Activated naive CD8-positive, alpha-beta T cell treated with anti-CD3 and anti-CD28 coated beads, Interleukin-2, amount 10 ng/mL, durations not matched to agents 7 days and 5 days (primary cell): ENCODE data around the gene MEF2D. TPM values are rescaled to one million over a fixed set of nuclear protein-coding genes. Genes with fewer than 3 reads are reported as not detected.

ENCODE experiments used
- ATAC-seq: fragments of 150-1000 bp; cut with Tn5 transposase; one replicate; pipeline ENCODE4 v1.10.0; 2021; ENCODE audit warnings: low read depth, moderate library complexity
- POLR2A ChIA-PET: fragments of 350-600 bp; sonication (Branson Sonifier 250); formaldehyde crosslinking; loops from one replicate; lab custom pipeline; 2021; ENCODE audit warnings: antibody characterized with exemption; lab: Charles Lee
- DNase-seq: peaks from one replicate; pipeline ENCODE4 v3.0.0; 2021
- H3K27ac Mint-ChIP-seq: one replicate; pipeline ENCODE4 v1.8.0; 2022; ENCODE audit warnings: mild to moderate bottlenecking, mixed read lengths
- H3K27me3 Mint-ChIP-seq: one replicate; pipeline ENCODE4 v1.8.0; 2022; ENCODE audit warnings: mild to moderate bottlenecking, moderate library complexity, mixed read lengths
- H3K36me3 Mint-ChIP-seq: one replicate; pipeline ENCODE4 v1.8.0; 2021; ENCODE audit warnings: mild to moderate bottlenecking, mixed read lengths
- H3K4me1 Mint-ChIP-seq: one replicate; pipeline ENCODE4 v1.8.0; 2021; ENCODE audit warnings: mixed read lengths
- H3K4me3 Mint-ChIP-seq: one replicate; pipeline ENCODE4 v1.8.0; 2022; ENCODE audit warnings: mild to moderate bottlenecking, moderate library complexity, mixed read lengths
- H3K9me3 Mint-ChIP-seq: one replicate; pipeline ENCODE4 v1.8.0; 2021; ENCODE audit warnings: mixed read lengths
- total RNA-seq, 2 experiments: library from RNA; stranded (reverse); gene quantifications; one replicate each; pipeline ENCODE4 v1.2.3, GENCODE V29; 2021

MEF2D gene
- total RNA-seq, 2 experiments from 2014 or later: 52.4 to 54.4 TPM

- peaks cover 28% of the 10 kb centered on the region for H3K4me1 Mint-ChIP-seq
- POLR2A ChIA-PET: no interaction called here
- H3K27ac Mint-ChIP-seq: peak overlapping the region; percentile 59
- peak overlapping the region; percentile 65 for H3K4me3 Mint-ChIP-seq
- no peaks in the 10 kb centered on the region for H3K9me3 Mint-ChIP-seq
- no peak for DNase-seq
- no peaks in the 10 kb centered on the region for H3K36me3 Mint-ChIP-seq
- no peak for ATAC-seq
- peaks cover 91% of the 10 kb centered on the region for H3K27me3 Mint-ChIP-seq
Measured at GRCh38 chr1:156434989-156435544, 65.5 kb downstream of the MEF2D start.

DNA sequence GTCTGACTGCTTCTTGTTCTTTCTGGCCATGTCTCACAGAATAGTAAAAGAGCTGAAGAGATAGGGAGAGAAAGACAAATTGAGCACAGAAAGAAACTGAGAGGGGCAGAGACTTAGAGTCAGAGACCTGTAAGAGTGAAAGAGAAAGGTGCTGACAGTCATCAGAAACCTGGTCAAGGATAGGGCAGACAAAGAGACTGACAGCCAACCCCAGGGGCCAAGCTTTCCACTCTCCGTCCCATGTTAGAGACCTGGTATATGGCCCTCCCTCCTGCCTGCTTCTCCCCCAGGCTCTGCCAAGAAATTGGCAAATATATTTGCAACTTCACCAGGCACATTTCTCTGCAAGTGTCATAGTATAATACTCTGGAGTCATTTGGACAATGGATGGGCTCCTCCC lies 67.0 kb downstream of the MEF2D start:
- ATAC-seq (no peak), DNase-seq (no peak)
- H3K36me3 Mint-ChIP-seq: no peaks in the 10 kb centered on the region
- no peaks in the 10 kb centered on the region for H3K9me3 Mint-ChIP-seq
- no peak overlapping the region for H3K27ac Mint-ChIP-seq
- H3K27me3 Mint-ChIP-seq: peaks cover 92% of the 10 kb centered on the region
- no peak overlapping the region for H3K4me3 Mint-ChIP-seq
- H3K4me1 Mint-ChIP-seq: peaks cover 27% of the 10 kb centered on the region
- POLR2A ChIA-PET: no interaction called here

GRCh38 chr1:156433032-156433431 lies 67.5 kb downstream of the MEF2D start:
- Mint-ChIP-seq H3K9me3 (no peaks in the 10 kb centered on the region), H3K4me3 (no peak overlapping the region), H3K27me3 (peaks cover 92% of the 10 kb centered on the region), H3K36me3 (no peaks in the 10 kb centered on the region), H3K4me1 (peaks cover 22% of the 10 kb centered on the region), H3K27ac (no peak overlapping the region)
- DNase-seq (no peak), ATAC-seq (no peak)
- POLR2A ChIA-PET: no interaction called here

GRCh38 chr1:156432669-156433018 lies 67.9 kb downstream of the MEF2D start:
- Mint-ChIP-seq H3K9me3 (no peaks in the 10 kb centered on the region), H3K27ac (no peak overlapping the region), H3K36me3 (no peaks in the 10 kb centered on the region), H3K27me3 (peaks cover 92% of the 10 kb centered on the region), H3K4me1 (peaks cover 19% of the 10 kb centered on the region), H3K4me3 (no peak overlapping the region)
- ATAC-seq: no peak
- POLR2A ChIA-PET: no interaction called here
- DNase-seq: no peak

GRCh38 chr1:156431769-156432668 lies 68.6 kb downstream of the MEF2D start:
- POLR2A ChIA-PET: no interaction called here
- H3K4me3 Mint-ChIP-seq: no peak overlapping the region
- peaks cover 92% of the 10 kb centered on the region for H3K27me3 Mint-ChIP-seq
- no peaks in the 10 kb centered on the region for H3K9me3 Mint-ChIP-seq
- DNase-seq (no peak), ATAC-seq (no peak)
- no peaks in the 10 kb centered on the region for H3K36me3 Mint-ChIP-seq
- no peak overlapping the region for H3K27ac Mint-ChIP-seq
- peaks cover 18% of the 10 kb centered on the region for H3K4me1 Mint-ChIP-seq

DNA sequence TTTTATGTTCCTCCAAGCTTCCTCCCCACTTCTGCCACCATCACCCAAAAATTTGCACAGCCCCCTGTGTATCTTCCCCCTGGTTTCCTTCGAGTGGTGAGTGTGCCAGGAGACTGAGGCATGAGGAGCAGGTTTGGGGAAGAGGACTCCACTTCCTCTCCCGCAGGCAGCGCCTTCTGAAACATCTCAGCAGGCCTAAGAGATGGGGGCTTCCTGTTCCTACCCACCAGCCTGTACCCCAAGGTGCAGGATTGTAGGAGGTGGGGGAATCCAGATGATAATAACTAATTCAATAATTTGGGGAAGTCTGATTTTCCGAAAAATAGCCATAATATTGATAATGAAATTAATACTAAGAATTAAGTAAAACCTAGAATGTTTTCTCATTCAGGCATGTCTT lies 69.2 kb downstream of the MEF2D start:
- H3K4me1 Mint-ChIP-seq: peaks cover 17% of the 10 kb centered on the region
- ATAC-seq: no peak
- DNase-seq: no peak
- H3K27me3 Mint-ChIP-seq: peaks cover 92% of the 10 kb centered on the region
- no peak overlapping the region for H3K4me3 Mint-ChIP-seq
- no peaks in the 10 kb centered on the region for H3K36me3 Mint-ChIP-seq
- no peak overlapping the region for H3K27ac Mint-ChIP-seq
- no peaks in the 10 kb centered on the region for H3K9me3 Mint-ChIP-seq
- POLR2A ChIA-PET: no interaction called here

DNA sequence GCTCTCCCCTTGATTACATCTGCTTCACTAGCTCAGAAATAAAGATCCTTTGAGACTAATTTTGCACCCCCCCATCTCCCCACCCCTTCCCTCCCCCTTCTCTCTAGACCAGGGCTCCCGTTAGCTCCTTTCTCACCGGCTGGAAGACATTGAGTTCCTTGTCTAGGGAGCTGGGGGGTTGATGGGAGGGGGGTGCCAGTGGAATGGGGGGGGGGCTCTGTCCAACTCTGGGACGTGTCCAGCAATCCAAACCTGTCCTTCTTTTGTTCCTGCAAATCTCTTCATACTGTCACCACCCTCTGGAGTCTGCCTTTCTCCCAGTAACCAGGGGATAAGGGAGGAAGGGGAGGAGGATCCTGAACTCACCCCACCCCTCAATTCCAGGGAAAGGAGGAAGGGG lies 69.7 kb downstream of the MEF2D start:
- Mint-ChIP-seq H3K27ac (no peak overlapping the region), H3K36me3 (no peaks in the 10 kb centered on the region)
- POLR2A ChIA-PET: no interaction called here

GRCh38 chr1:156430303-156430702 lies 70.3 kb downstream of the MEF2D start:
- Mint-ChIP-seq H3K27ac (no peak overlapping the region), H3K4me1 (peaks cover 15% of the 10 kb centered on the region), H3K27me3 (peaks cover 97% of the 10 kb centered on the region), H3K9me3 (no peaks in the 10 kb centered on the region), H3K36me3 (no peaks in the 10 kb centered on the region), H3K4me3 (no peak overlapping the region)
- ATAC-seq (no peak), DNase-seq (no peak)
- POLR2A ChIA-PET: no interaction called here

More for the DNA sequence above, 69.7 kb downstream of the MEF2D start:
- no peak for DNase-seq
- H3K4me3 Mint-ChIP-seq: no peak overlapping the region
- H3K27me3 Mint-ChIP-seq: peaks cover 95% of the 10 kb centered on the region
- no peak for ATAC-seq
- peaks cover 17% of the 10 kb centered on the region for H3K4me1 Mint-ChIP-seq
- H3K9me3 Mint-ChIP-seq: no peaks in the 10 kb centered on the region

DNA sequence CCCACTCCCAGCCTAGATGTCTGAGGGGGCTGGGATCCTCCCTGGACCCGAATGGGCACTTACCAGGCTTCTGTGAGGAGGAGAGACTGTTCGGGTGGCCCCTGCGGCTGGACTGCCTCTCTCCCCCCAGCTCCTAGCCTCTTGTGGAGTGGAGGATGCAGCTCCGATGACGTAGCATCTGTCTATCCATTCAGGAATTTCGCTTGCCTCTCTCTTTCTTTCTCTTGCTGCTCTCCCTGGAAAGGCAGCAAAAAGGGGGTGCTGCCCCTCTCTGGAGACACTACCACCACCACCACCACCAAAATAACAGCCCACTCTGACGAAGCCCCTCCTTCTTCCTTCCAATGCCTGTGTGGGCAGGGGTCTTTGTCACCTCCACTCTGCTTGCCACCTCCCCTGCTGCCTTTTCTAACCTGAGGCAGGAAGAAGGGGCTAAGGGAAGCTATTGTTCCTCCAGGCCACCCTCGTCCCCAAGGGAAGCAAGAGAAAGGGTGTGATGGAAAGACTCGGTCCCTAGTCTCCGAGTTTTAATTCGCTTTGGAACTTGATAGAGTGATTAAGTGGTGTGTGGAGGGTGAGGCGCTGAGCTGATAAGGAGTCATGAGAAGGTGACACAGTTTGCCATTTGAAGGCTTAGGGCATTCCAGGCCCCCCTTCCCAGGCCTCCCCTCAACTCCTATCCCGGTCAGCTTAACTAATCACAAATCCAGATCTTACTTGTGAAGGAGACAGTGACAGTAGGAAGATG lies 71.1 kb downstream of the MEF2D start:
- no peaks in the 10 kb centered on the region for H3K36me3 Mint-ChIP-seq
- no peaks in the 10 kb centered on the region for H3K9me3 Mint-ChIP-seq
- no peak for DNase-seq
- no peak for ATAC-seq
- POLR2A ChIA-PET: no interaction called here
- peaks cover 12% of the 10 kb centered on the region for H3K4me1 Mint-ChIP-seq
- no peak overlapping the region for H3K27ac Mint-ChIP-seq
- peaks cover 96% of the 10 kb centered on the region for H3K27me3 Mint-ChIP-seq
- H3K4me3 Mint-ChIP-seq: no peak overlapping the region

- Mint-ChIP-seq H3K9me3 (no peaks in the 10 kb centered on the region), H3K4me1 (peaks cover 9% of the 10 kb centered on the region), H3K27me3 (peaks cover 96% of the 10 kb centered on the region), H3K36me3 (no peaks in the 10 kb centered on the region), H3K27ac (no peak overlapping the region), H3K4me3 (no peak overlapping the region)
- ATAC-seq (no peak), DNase-seq (no peak)
- POLR2A ChIA-PET: no interaction called here
Measured at GRCh38 chr1:156428746-156429288, 71.8 kb downstream of the MEF2D start.

GRCh38 chr1:156427957-156428356 lies 72.6 kb downstream of the MEF2D start:
- POLR2A ChIA-PET: no interaction called here

GRCh38 chr1:156425943-156426342 lies 74.6 kb downstream of the MEF2D start:
- DNase-seq (no peak), ATAC-seq (no peak)
- H3K9me3 Mint-ChIP-seq: no peaks in the 10 kb centered on the region
- H3K4me3 Mint-ChIP-seq: no peak overlapping the region
- H3K27ac Mint-ChIP-seq: no peak overlapping the region
- POLR2A ChIA-PET: no interaction called here
- peaks cover 9% of the 10 kb centered on the region for H3K4me1 Mint-ChIP-seq
- no peaks in the 10 kb centered on the region for H3K36me3 Mint-ChIP-seq
- H3K27me3 Mint-ChIP-seq: peaks cover 91% of the 10 kb centered on the region

More at GRCh38 chr1:156427957-156428356, 72.6 kb downstream of the MEF2D start:
- DNase-seq (no peak), ATAC-seq (no peak)
- Mint-ChIP-seq H3K9me3 (no peaks in the 10 kb centered on the region), H3K4me3 (no peak overlapping the region), H3K36me3 (no peaks in the 10 kb centered on the region), H3K27ac (no peak overlapping the region), H3K4me1 (peaks cover 4% of the 10 kb centered on the region), H3K27me3 (peaks cover 96% of the 10 kb centered on the region)

GRCh38 chr1:156424806-156425432 lies 75.7 kb downstream of the MEF2D start:
- Mint-ChIP-seq H3K4me3 (no peak overlapping the region), H3K27ac (no peak overlapping the region), H3K9me3 (no peaks in the 10 kb centered on the region), H3K27me3 (peaks cover 93% of the 10 kb centered on the region), H3K36me3 (no peaks in the 10 kb centered on the region), H3K4me1 (peaks cover 11% of the 10 kb centered on the region)
- DNase-seq (no peak), ATAC-seq (no peak)
- POLR2A ChIA-PET: no interaction called here
